ENCODE results near the gene CAMTA1.

DNA sequence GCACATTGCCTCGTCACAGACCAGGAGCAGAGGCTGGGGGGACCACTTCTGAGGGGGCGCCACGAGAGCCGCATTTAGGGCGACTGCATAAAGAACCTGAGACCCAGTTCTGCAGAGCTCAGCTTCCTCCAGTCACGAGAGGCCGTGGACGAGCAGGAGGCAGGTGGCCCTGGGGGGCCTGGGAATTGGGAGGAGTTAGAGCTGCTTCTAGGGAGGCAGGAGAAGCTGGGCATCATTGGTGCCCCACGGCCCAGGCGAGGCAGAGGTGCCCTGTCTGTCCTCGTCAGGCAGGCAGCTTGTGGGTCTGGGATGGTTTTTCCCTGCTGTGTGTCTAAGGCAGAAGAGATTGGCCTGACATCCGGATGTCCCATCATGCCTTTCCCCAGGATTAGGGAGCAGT is 389.3 kb downstream of the CAMTA1 start:
- no peak for TF ChIP-seq CTCF (IDR thresholded peaks at IDR 0.05)
- no peak for TF ChIP-seq POLR2A (IDR thresholded peaks at IDR 0.05)
